Measurements from ENCODE around the gene ALDH1L1.

Gene ALDH1L1

DNA sequence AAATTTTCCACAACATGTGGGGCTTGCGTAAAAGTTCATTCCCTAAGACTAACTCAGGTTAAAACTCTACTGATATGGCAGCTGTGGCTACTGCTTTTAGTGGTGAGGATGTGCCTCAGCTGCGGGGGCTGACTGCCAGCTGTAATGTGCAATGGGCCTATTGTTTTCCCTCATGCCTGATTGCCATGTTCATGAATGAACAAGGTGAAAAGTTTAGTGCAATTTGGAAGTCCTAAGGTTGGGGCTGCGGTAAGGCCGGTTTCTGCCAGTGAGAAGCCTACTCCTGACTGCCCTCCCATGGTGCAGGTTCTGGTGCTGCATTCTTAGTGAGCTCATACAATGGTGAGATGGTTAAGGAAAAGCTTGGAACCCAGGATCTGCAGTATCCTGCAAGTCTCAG lies 10.9 kb upstream of the ALDH1L1 start:
- no peak for DNase-seq

DNA sequence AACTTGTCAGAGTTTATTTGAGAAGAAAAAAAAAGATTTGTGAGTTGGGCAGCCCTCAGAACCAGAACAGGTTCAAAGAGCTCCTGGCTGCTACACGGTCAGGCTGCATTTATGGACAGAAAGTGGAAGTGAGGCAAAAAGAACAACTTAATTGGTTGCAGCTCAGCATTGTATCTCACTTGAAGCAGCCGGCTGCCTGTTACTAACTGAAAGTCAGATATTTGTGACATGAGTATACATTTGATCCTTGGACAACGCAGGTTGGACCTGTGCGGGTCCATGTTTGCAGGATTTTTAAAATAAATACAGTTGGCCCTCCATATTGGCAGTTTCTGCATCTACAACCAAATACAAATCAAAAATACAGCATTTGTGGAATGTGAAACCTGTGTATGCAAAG lies 7.5 kb upstream of the ALDH1L1 start:
- DNase-seq = no peak

DNA sequence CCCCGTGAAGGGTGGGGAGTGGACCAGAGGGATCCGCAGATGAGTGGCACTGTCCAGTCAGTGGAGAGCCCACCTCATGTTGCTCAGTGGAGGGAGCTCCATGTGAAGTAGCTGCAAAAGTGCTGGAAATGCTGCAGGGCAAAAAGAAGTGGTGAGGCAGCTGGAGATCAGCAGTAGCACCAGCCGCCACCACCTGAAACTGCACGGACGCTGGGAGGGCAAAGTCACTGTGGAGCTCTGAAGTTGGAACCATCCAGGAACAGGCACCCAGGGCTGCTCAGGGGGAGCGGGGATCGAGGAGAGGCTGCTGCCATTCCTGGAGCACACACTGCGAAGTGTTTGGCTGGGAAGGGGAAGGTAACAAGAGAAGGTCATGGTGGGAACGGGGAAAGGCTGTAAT lies 6.4 kb upstream of the ALDH1L1 start:
- DNase-seq = no peak

DNA sequence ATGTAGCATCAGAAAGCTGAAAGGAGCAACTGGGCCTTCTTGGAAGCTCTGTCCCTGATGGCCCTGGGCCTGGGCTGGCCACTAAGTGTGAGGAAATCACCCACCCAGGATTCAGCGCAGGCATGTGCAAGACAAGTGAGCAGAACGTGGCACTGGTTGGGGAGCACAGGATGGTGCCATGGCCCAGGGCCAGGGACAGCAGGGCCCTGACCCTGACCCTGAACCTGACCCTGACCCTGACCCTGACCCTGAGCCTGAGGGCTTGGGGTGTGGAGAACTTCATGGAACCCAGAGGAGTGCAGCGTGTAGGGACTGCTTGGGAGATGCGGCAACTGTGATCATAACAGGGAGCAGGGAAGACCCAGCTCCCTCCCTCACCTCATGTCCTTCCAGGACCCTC lies 5.9 kb upstream of the ALDH1L1 start:
- DNase-seq = no peak

DNA sequence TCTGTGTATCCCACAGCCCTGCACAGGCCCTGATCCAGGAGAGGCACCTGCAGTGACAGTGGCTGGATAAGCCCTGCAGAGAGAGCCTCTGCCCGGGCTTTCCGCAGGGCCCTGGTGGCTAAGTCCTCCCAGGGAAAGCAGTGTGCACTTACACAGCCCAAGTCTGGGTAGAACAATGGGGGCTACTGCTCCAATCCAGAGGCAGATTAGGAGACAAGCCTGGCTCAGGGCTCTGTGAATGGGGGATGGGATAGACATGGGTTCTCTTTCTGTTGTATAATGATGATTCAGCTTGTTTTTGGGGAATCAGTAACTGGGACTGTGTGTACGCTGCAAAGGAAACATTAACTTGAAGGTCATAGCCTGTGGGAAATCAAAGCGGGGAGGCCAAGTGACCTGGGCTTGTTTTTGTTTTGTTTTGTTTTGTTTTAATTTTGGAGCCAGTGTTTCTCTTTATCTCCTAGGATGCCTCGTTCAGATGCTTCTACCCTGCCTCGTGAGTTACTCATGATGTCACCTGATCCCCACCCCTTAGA lies 4.1 kb upstream of the ALDH1L1 start:
- DNase-seq = no peak

DNA sequence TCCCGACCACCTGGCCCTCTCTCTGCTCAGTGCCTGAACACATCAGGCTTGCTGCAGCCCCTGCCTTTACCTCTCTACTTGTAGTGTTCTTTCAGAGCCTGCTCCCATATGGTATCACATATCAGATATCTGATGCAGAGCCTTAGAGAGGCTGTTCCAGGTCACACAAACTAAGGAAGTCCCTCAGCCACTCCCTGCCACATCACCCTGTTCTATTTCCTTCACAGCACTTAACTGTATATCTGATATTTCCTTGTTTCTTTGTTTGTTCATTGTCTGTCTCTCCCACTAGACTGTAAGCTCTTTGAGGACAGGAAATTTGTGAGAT lies 976 bp upstream of the ALDH1L1 start:
- DNase-seq = no peak

DNA sequence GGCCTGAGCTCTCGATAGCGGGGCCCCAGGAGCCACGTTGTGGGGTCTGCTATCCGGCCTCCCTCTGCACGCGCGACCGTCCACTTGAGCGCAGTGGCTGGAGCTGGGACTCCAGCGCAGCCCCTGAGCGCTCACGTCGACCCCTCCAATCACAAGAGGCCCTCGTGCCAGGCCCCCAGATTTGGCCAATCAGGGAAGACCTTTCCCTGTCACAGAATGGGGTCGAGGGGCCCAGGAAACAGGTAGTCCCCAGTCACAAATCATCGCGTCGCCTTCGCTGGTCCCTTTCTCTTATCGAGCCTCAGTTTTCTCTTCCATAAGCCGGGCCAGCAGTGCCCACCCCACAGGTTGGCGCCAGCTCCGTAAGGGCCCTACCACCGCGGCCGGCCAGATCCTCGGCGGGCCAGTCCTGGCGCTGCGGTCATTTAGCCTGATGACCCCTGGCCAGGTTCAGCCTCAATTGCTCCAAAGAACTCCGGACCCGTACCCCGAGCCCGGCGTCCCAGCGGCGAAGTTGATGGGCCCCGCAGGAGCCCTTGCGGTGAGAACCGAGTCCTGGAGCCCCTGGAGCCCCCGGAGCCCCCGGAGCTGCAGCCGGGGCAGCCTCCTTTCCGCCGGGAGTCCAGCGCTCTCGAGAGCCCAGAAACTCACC lies 435 bp downstream of the ALDH1L1 start:
- no peak for DNase-seq

DNA sequence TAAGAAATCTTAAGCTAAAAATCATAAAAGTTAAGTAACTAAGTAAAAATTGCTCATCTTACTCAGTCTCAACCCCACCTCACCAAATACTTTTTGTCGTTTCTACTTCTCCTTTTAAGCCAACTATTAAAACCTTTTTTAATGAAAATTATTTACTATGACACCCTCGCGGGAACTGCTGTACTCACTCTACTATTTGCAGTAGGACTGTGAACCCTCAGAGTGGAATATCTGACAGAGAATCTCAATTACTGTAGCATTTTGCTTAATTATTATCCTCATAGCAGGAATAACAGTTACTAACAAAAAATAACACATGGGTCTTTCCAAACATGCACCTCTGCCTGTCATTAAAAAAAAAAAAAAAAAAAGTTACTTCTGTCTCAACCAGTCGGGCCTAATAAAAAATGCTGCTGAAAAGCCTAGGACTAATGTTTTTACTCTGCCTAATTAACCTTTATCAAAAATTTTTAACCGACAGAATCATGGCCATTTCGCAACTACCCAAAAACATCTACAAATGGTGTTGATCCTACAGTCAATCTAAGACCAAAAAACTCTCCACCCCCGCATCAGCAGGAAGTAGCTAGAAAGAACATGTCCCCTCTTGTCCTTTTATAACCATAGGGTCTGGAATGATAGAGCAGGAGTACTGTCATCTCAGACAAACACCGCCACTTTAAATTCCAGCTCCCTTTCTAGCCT lies 10.2 kb downstream of the ALDH1L1 start:
- no peak for DNase-seq

DNA sequence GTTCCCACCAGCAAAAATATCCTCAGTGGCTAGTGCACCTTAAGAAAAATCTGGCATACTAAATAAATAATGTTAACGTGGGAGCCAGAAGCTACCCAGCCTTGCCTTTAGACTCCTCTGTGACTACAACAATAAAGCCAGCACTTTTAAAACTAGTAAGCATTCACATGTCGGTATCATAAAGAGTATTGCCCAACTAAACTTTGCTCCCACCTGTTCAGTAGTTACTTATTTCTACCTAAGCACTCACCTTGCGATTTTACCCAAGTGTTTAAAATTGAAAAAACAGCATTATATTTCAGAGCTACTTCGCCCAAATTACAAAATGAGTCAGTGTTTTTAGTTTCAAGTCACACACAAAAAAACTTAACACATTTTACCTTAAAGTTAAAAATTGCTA lies 12.8 kb downstream of the ALDH1L1 start:
- DNase-seq = no peak

DNA sequence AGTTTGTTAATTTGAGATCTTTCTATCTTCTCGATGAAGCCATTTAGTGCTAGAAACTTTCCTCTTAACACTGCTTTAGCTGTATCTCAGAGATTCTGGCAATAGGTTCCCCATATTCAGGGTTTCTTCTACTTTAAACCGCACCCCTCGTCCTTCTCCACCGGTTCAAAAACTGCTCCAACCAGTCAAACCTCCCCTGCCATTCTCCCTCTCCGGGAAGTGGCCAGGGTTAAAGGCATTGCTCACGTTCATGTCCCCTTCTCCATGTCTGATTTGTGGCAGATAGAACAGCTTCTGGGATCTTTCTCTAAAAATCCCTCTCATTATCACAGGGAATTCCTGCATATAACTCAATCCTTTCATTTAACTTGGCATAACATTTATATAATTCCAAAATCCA lies 14.4 kb downstream of the ALDH1L1 start:
- no peak for DNase-seq

DNA sequence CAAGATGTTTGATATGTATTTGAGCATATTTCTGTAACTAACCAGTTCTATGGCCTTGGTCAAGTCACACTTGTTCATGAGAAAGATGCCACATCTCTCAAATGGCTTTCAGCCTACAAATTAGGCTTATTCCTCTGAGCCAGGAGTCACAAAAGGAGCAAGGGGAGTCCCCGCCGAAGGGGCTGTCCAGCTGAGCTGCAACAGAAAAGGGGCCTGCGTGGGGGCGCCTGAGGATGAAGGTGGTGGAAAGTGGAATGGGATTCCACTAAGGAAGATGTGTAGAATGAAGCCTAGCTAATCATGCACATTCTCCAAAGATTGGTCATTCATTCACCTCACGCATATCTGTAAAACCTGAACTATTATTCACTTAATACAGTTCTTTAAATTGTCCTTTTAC lies 19.1 kb downstream of the ALDH1L1 start:
- DNase-seq = no peak

DNA sequence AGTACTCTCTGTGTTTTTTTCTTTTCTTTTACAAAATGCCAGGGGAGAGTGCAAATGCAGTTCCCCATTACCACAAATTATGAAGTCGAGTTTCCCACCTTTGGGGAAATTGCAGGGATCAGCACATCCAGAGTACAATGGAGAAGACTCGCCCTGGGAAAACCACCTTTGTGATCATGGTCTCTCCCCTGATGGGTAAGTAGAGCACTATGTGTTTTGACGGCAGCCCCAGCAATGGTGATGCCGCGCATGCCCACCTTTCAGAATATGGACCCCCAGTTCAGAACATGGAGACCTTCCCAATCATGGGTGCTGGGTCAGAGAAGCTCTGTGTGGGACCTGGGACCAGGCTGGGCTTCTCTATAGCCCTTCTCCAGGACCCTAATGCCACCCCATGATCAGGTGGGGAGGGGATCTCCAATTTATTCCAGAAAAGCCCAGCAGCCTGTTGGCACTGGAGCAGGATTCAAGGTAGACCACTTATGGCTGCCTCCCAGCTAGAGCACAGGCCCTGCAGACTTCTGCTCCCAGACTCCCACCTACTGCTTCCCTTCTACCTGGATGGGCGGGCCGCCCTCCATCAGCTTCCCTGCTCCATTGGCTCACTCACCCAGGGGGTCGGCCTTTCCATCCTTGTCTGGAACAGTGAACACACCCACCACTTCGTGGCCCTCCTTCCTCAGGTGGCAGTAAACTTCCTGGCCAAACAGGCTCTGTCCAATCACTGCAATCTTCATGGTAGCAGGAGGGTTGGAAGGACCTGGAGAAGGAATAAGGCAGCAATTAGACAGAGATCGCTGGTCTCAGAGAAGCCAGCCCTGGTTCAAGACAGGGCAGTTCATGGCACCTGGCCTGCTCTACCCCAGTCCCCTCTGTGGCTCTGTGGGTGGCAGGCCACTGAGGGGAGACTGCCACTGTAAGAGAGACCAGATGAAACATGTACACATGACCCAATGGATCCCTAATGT lies 19.9 kb downstream of the ALDH1L1 start:
- DNase-seq = no peak

DNA sequence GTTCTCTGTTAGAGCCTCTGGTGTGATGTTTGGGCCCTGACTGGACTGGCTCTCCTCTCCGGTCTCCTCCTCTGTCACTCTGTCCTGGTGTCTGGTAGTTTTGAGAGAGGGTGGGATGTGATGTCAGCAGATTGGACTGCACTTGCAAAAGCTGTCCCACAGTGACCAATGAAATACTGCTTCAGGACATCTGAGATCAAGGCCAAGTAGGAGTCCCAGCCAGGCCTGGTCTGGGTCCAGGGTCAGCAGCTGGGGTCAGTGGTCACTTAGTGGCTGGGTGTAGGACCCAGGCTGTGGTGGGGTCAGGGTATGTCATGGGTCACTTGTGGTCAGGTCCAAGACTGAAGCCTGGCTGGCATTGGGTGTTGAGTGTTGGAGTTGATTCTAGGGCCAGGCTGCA lies 20.9 kb downstream of the ALDH1L1 start:
- no peak for DNase-seq

DNA sequence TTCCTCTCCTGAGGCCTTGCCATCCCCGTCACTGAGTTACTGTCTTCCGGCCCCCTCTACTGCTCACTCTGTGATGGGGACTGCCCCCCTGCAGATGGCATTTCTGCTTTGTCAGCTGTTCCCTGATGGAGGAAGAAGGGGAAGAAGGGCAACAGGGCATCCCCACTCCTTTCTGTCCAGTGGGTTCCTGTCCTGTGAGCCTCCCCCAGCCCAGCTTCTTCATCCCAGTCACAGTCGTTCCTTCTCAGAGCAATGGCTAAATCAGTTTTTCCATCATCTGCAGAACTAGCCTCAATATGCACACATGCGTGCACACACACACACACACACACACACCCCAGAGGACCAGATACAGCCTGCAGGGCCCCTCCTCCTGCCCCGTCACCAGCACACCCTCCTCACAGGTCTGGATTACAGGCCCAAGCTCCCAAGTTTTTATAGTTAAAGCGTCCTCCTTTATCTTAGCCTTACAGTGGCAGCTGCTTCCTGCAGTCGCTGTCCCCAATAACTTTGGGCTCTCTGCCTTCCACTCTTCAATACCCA lies 21.4 kb downstream of the ALDH1L1 start:
- DNase-seq = no peak

DNA sequence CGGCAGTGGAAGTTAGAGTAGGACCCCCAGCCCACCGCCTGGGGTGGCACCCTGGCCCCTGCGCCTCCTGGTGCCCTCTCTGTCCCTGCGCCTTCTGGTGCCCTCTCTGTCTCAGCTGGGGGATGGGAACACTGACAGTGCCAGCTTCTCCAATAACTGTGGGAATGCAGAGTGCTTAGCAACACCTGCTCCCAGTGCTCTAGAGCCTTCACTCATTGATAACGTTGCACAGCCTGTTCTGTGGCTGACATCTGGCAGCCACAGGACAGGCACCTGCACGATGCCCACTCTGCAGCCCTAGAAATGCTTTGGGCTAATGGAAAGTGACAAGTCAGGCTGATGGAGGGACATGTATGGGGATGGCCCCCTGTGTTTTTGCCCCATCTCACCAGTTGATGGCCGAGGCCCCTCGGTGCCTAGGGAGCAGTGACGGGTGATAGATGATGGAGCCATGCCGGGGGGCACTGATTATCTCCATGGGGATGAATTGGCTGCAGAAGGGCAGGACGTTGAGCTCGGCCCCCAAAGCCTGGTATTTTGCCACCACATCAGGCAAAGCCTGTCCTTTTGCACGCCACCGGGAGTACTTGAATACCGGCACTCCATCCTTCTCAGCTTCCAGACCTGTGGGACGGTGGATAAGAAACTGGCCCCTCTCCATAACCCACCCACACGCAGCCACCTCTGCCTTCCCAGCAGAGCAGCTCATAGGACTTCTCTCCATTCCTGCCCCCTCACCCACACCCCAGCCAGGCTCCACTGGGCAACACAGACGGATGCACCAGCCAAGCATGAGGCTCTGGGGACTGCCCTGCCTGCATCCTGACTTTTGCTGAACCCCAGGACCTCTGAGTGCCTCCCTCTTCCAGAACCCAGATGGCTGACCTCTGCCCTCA lies 22.1 kb downstream of the ALDH1L1 start:
- DNase-seq = no peak

DNA sequence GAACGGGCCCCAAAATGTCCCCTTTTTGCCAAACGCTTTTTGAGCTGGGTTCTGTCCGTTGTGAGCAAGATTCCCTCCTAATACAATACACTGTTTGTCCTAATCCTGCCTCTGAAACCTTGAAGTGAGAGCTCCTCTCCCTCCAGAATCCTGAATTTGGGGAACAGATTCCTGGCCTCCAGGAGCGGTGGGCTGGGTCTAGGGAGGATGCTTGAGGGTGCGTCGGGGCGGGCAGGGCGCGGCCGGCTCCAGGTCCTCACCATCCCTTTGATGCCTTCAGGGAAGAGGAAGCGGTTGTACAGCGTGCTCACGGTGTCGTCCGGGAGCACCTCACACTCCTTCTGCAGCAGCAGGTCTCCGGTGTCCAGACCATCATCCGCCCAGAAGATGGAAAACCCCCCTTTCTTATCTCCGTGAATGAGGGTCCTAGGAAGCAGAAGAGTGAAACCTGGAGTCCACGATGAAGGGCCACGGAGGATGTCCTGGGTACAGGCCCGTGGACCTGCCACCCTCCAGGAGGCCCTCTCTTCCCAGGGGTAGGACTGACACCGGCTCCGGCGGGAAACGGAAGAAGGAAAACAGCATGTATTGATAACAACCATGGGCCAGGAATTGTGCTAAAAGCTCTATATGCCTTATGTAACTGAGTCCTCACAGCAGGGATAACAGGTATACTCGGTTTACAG lies 23.2 kb downstream of the ALDH1L1 start:
- no peak for DNase-seq

DNA sequence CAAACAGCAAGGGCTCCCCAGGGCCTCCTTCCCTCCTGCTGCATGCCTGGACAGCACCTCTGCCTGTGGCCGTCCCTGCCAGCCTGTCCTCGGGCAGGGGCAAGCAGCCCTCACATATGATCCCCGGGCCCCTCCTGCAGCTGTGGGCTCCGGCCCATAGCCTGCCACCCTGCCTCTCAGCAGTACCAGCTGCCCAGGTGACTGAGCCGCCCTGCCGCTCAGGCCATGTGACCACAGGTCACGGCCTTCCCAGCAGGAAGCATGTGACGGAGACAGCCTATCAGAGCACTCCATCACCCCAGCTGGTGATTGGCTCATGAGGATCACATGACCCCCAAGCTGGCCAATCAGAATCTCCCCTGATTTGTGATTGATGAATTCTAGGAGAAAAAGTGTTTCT lies 23.9 kb downstream of the ALDH1L1 start:
- no peak for DNase-seq

DNA sequence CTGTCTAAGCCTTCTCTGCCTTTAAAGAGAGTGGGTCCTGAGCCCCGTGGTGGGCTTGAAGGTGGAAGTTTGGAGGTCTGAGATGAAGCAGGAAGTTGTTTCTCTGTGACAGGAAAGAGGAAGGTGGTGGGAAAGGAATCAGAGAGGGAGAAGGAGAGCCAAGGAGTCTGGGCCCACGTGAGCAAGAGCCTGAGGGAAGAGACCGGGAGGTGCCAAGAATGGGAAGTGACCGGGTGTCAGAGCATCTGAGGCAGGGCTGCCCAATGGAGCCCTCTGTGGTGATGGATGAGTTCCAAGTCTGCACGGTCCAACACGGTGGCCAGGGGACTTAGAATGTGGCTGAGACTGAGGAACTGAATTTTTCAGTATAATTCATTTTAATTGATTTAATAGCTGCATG lies 24.6 kb downstream of the ALDH1L1 start:
- no peak for DNase-seq

DNA sequence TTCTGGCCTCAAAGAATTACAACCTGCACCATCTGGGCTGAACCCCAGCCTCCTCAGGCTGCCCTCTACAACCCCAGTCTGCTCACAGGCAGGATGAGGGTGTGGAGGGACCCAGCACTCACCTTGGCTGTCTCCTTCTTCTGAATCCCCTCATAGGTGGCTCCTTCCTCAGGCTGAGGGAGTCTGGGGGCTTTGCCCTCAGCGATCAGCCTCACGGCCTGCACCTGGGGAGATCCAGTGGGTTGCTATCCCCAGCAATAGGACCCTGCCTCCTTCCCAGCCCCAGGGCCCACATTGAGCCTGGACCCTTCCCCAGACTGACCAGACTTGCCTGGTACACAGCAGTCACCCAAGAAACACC lies 25.1 kb downstream of the ALDH1L1 start:
- DNase-seq = no peak

DNA sequence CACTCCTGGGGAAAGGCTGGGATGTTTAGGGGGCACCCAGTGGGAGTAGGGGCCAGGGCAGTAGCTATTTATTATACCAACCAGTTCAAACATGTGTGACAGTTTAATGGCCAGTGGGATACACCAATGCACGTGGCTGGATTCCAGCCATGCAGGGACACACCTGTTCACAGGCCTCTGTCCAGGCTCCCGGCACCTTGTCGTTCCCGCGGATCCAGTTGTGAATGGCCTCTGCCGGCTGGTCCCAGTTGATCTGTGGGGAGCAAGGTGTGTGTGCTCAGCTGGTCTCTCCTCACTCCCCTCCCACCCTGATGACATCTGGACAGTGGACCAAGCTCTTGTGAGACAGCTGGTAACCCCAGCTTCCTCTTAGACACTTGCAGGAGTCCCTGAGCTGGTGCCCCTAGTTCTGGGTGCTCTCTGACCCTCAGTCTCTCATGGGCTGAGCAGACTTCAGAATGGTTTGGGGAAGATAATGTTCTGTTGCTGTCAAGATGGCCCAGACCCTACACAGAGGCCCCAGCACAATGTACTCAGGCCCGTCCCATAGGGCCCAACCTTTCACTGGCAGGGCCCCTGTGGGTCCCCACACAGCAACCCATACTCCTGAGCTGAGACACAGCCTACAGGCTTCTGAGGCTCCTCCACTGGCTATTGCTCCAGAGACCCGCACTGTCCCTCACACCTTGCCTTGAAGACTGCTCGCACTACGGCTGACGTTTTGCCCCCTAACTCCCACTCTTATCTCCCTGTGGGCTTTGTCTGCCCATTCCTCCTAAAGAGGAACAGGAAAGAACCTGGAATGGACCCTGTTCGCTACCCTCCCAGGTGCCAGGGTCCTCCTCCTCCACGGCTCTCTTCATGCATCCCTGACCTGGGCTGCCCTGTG lies 25.8 kb downstream of the ALDH1L1 start:
- no peak for DNase-seq

Measured in COR-L47 (cell line).